ENCODE data around the gene C22orf23. TPM values are rescaled to one million over a fixed set of nuclear protein-coding genes. Genes with fewer than 3 reads are reported as not detected.
"Not testable (repeated sequence)": the region's sequence is repeated elsewhere in the genome, so short reads cannot be mapped to it uniquely, and the experiment has no call there.

C22orf23 gene
- total and polyA plus RNA-seq, 10 of the 15 experiments (the other 5 are each of a cell fraction or from before 2014, with no cell fraction given): 0.04 to 0.38 (median 0.11) TPM; not detected in 5

GRCh38 chr22:37944423-37944822, 9.0 kb downstream of the C22orf23 start:
- H3K27ac ChIP-seq (ENCODE audit: control insufficient read depth, insufficient read depth); H3K36me3 ChIP-seq (ENCODE audit: control insufficient read depth in 2 of 2, insufficient read depth in 2 of 2, low read length in 1 of 2); H3K9ac ChIP-seq (ENCODE audit: control insufficient read depth, insufficient read depth, low read length); H4K20me1 ChIP-seq (ENCODE audit: control insufficient read depth, insufficient read depth); POLR2A ChIA-PET; BruUV-seq (replicated peaks); H3K79me2 ChIP-seq (ENCODE audit: control insufficient read depth, insufficient read depth, low read length); H3K4me2 ChIP-seq (ENCODE audit: control insufficient read depth, insufficient read depth); intact Hi-C loops (cut with micrococcal nuclease; ENCODE audit: unreplicated experiment); in situ Hi-C loops (cut with MboI); H3K4me3 ChIP-seq; SMC1A ChIA-PET (ENCODE audit: uncharacterized antibody, unreplicated experiment); H3K4me1 ChIP-seq (ENCODE audit: control insufficient read depth, insufficient read depth, low read length); ATAC-seq; H3K9me3 ChIP-seq (replicated peaks; ENCODE audit: control insufficient read depth, insufficient read depth, low read length); H2AFZ ChIP-seq (ENCODE audit: control insufficient read depth, low read depth, low read length); RAD21 ChIA-PET (ENCODE audit: unreplicated experiment); DNase-seq (ENCODE audit: low read depth, low spot score); CTCF ChIA-PET; FAIRE-seq; H3K27me3 ChIP-seq (replicated peaks in 1 of 2; ENCODE audit: control insufficient read depth in 2 of 2, insufficient read depth in 2 of 2, low read length in 1 of 2): not testable (repeated sequence)
- 85% methylated on average over 11 of the region's 11 CpGs for WGBS (ENCODE audit: insufficient coverage, insufficient replicate concordance, low lambda C conversion rate, missing lambda C conversion rate)

GRCh38 chr22:37943825-37944198, 9.6 kb downstream of the C22orf23 start:
- BruUV-seq (replicated peaks): no TSS peak
- Histone ChIP-seq H3K27ac (ENCODE audit: control insufficient read depth, insufficient read depth) (no peak overlapping the region), H3K4me3 (no peak overlapping the region), H2AFZ (ENCODE audit: control insufficient read depth, low read depth, low read length) (no peak overlapping the region), H3K9me3 (replicated peaks; ENCODE audit: control insufficient read depth, insufficient read depth, low read length) (no peaks in the 10 kb centered on the region), H4K20me1 (ENCODE audit: control insufficient read depth, insufficient read depth) (no peaks in the 10 kb centered on the region), H3K36me3 (ENCODE audit: control insufficient read depth in 2 of 2, insufficient read depth in 2 of 2, low read length in 1 of 2) (no peaks in the 10 kb centered on the region; a peak in 1 of 4 replicates), H3K79me2 (ENCODE audit: control insufficient read depth, insufficient read depth, low read length) (no peaks in the 10 kb centered on the region), H3K27me3 (replicated peaks in 1 of 2; ENCODE audit: control insufficient read depth in 2 of 2, insufficient read depth in 2 of 2, low read length in 1 of 2) (no peaks in the 10 kb centered on the region), H3K4me2 (ENCODE audit: control insufficient read depth, insufficient read depth) (no peak overlapping the region), H3K9ac (ENCODE audit: control insufficient read depth, insufficient read depth, low read length) (no peak overlapping the region), H3K4me1 (ENCODE audit: control insufficient read depth, insufficient read depth, low read length) (no peaks in the 10 kb centered on the region)
- intact Hi-C loops (cut with micrococcal nuclease; ENCODE audit: unreplicated experiment) (no loop called here), in situ Hi-C loops (cut with MboI) (no loop called here)
- FAIRE-seq: no peak
- no peak for DNase-seq (ENCODE audit: low read depth, low spot score)
- RAD21 ChIA-PET (ENCODE audit: unreplicated experiment): no interaction called here
- WGBS (ENCODE audit: insufficient coverage, insufficient replicate concordance, low lambda C conversion rate, missing lambda C conversion rate): 87% methylated on average over 5 of the region's 7 CpGs
- POLR2A ChIA-PET: interaction anchor here (0.7 kb wide), 1 partner anchor 10 kb away, joined by 6 read pairs; the partner anchor contains the start of genes C22orf23 and POLR2F
- SMC1A ChIA-PET (ENCODE audit: uncharacterized antibody, unreplicated experiment): interaction anchor here (1.1 kb wide), 1 partner anchor 10 kb away, joined by 3 read pairs; no protein-coding TSS in a partner anchor
- no peak for ATAC-seq
- CTCF ChIA-PET: interaction anchor here (1.1 kb wide), 1 partner anchor 11 kb away, joined by 5 read pairs; no protein-coding TSS in a partner anchor
- TF ChIP-seq HSF1 (IDR thresholded peaks at IDR 0.05; ENCODE audit: low read depth, low read length): no peak
- no peak for TF ChIP-seq ZNF592 (IDR thresholded peaks at IDR 0.05)
- TF ChIP-seq MLLT1 (IDR thresholded peaks at IDR 0.05): no peak
- TF ChIP-seq SREBF1 (IDR thresholded peaks at IDR 0.05; ENCODE audit: low read length): no peak
- no peak for TF ChIP-seq RAD51 (IDR thresholded peaks at IDR 0.05)
- no peak for TF ChIP-seq CBX3 (IDR thresholded peaks at IDR 0.05; ENCODE audit: borderline replicate concordance, low read depth)
- no peak for TF ChIP-seq E2F8 (IDR thresholded peaks at IDR 0.05; ENCODE audit: low read depth, partially characterized antibody)

Data from GM12878 (cell line).